K562 (cell line): ENCODE data around the gene NECTIN2. TPM values are rescaled to one million over a fixed set of nuclear protein-coding genes. Genes with fewer than 3 reads are reported as not detected.

ENCODE experiments used
- NFIX ChIP-seq: fragments of 250-450 bp; sonication (Bioruptor Pico); IDR thresholded peaks from 2 replicates; pipeline ENCODE4 v1.4.0; 2020; ENCODE audit warnings: low read depth, mild to moderate bottlenecking, moderate library complexity
- NR2C2 ChIP-seq, 2 experiments: fragments of 200-800 bp in 1 of 2; sonication (Bioruptor generic) in 1 of 2; sonication (generic) in 1 of 2; formaldehyde crosslinking in 1 of 2; IDR thresholded peaks; 2 replicates each; pipeline versions ENCODE4 v1.6.1 to v1.8.0; 2016 to 2022; ENCODE audit warnings: mild to moderate bottlenecking in 1 of 2, missing compliant biosample characterization in 1 of 2, missing genetic modification characterization in 1 of 2, missing genetic modification reagents in 1 of 2
- RCOR1 ChIP-seq, 2 experiments: IDR thresholded peaks; 2 replicates each; pipeline ENCODE4 v1.6.1; 2012; ENCODE audit warnings: low read depth in 2 of 2, low read length in 2 of 2, borderline replicate concordance in 1 of 2, improper control_type of control experiment in 1 of 2
- TRIM25 ChIP-seq: fragments of 450-650 bp; IDR thresholded peaks from 2 replicates; pipeline ENCODE4 v1.7.0; 2016; ENCODE audit warnings: borderline replicate concordance
- YY1 ChIP-seq, 3 experiments: IDR thresholded peaks; 2 replicates each; pipeline ENCODE4 v1.6.1; 2011; ENCODE audit warnings: low read length in 2 of 3, mild to moderate bottlenecking in 2 of 3, moderate library complexity in 2 of 3, borderline replicate concordance in 1 of 3, control low read depth in 1 of 3, low read depth in 1 of 3; ENCODE audit not compliant: insufficient read depth in 3 of 3, insufficient replicate concordance in 2 of 3, control insufficient read depth in 1 of 3, insufficient read length in 1 of 3; ENCODE audit errors: extremely low read depth in 1 of 3
- ZNF668 ChIP-seq: fragments of 250-450 bp; sonication (Bioruptor Pico); IDR thresholded peaks from 2 replicates; pipeline ENCODE4 v1.8.0; 2022; ENCODE audit warnings: mild to moderate bottlenecking, inconsistent platforms
- polyA plus RNA-seq, 8 experiments: library from polyadenylated mRNA; depleted of rRNA in 4 of 8; stranded (reverse) in 5 of 8; unstranded in 3 of 8; fragments of >200 nt; fragmentation: Nextera tagmentation in 2 of 8; fragmentation: Illumina TruSeq in 1 of 8; extraction: Ambion mirVana in 2 of 8; extraction: Trizol in 1 of 8; gene quantifications; 2 replicates each; pipeline versions ENCODE4 v1.2.1 to v1.2.3, GENCODE V29; 2011 to 2014; ENCODE audit warnings: inconsistent platforms in 1 of 8, missing spikeins in 1 of 8
- total RNA-seq, 7 experiments: library from RNA; depleted of rRNA in 6 of 7; stranded (reverse); fragments of >200 nt in 6 of 7; fragmentation: Illumina TruSeq in 2 of 7; extraction: Trizol in 2 of 7; gene quantifications; 2 replicates each; pipeline versions ENCODE4 v1.2.1 to v1.2.3, GENCODE V29; 2011 to 2021; ENCODE audit warnings: low replicate concordance in 1 of 7

NECTIN2 gene
- total and polyA plus RNA-seq, 9 of the 15 experiments (the other 6 are each of a cell fraction or from before 2014, with no cell fraction given) = 3.9 to 94.9 (median 34.9) TPM

GRCh38 chr19:44803442-44804428, 42.4 kb upstream of the NECTIN2 start (continued):
- TF ChIP-seq RCOR1 (IDR thresholded peaks at IDR 0.05; ENCODE audit: borderline replicate concordance in 1 of 2, low read depth in 2 of 2, low read length in 2 of 2) (peak in 1 of 2 experiments; percentile 42; a peak in 1 of 4 replicates), ZNF668 (no peak), NR2C2 (CRISPR knock-in tag; IDR thresholded peaks at IDR 0.05) (no peak), NR2C2 (tag; IDR thresholded peaks at IDR 0.05) (no peak), YY1 (IDR thresholded peaks at IDR 0.05; ENCODE audit: borderline replicate concordance in 1 of 3, control insufficient read depth in 1 of 3, extremely low read depth in 1 of 3, insufficient read depth in 3 of 3, insufficient read length in 1 of 3, insufficient replicate concordance in 2 of 3, low read depth in 1 of 3, low read length in 2 of 3) (peak in 2 of 3 experiments; percentile 36 to 83), TRIM25 (no peak), NFIX (CRISPR knock-in tag) (peak; percentile 36; the same call in 1 of the 2 replicates)
